K562 (cell line): ENCODE data around the gene MACROH2A2. TPM values are rescaled to one million over a fixed set of nuclear protein-coding genes. Genes with fewer than 3 reads are reported as not detected.

ENCODE experiments used
- ATAC-seq: fragments of 200-7000 bp; cut with Tn5 transposase; 3 replicates; pipeline ENCODE4 v1.9.1; 2020; ENCODE audit warnings: moderate library complexity
- BruUV-seq: library from RNA; stranded (reverse); fragments of 400-500 nt; replicated peaks from 2 replicates; lab custom pipeline; 2021; lab: Mats Ljungman, UMichigan
- CTCF ChIA-PET: fragments of 300-600 bp; formaldehyde crosslinking; extraction: SDS; loops from one replicate; lab custom pipeline; 2021; ENCODE audit warnings: low intra/inter-chr PET ratio; lab: Yijun Ruan, JAX
- POLR2A ChIA-PET: fragments of 300-600, 350-650 bp; sonication (Branson Sonifier 250); formaldehyde crosslinking; extraction: SDS; loops from one replicate; lab custom pipeline; 2021; ENCODE audit warnings: antibody characterized with exemption, inconsistent platforms; lab: Yijun Ruan, JAX
- DNase-seq, 4 experiments: peaks; one replicate each; pipeline versions ENCODE4 v3.0.0 to v3.0.0-alpha.2; 2011 to 2018; ENCODE audit warnings: low spot score in 3 of 4, mixed read lengths in 3 of 4; ENCODE audit errors: extremely low read depth in 1 of 4
- FAIRE-seq: peaks from 2 replicates; lab custom pipeline; 2011; peaks lifted over from hg19 to GRCh38; lab: Jason Lieb, UNC
- H2AFZ ChIP-seq: 2 replicates; pipeline ENCODE4 v1.6.0; 2011; ENCODE audit warnings: low read depth, low read length, control low read depth, inconsistent platforms
- H3K27ac ChIP-seq: fragments of 200-600 bp; 3 replicates; pipeline ENCODE4 v1.8.0; 2011; ENCODE audit warnings: low read depth, mild to moderate bottlenecking, control low read depth, inconsistent platforms, low read length, moderate library complexity, mixed read lengths; ENCODE audit errors: extremely low read depth
- H3K27me3 ChIP-seq, 2 experiments: fragments of 300-600 bp in 1 of 2; 2 replicates in 1 of 2; 3 replicates in 1 of 2; pipeline versions ENCODE4 v1.6.0 to v1.8.0; 2011; ENCODE audit warnings: inconsistent platforms in 2 of 2, low read length in 2 of 2, mild to moderate bottlenecking in 1 of 2, mixed read lengths in 1 of 2, moderate library complexity in 1 of 2; ENCODE audit not compliant: control insufficient read depth in 2 of 2, insufficient read depth in 2 of 2
- H3K36me3 ChIP-seq: fragments of 300-600 bp; 3 replicates; pipeline ENCODE4 v1.8.0; 2011; ENCODE audit warnings: mild to moderate bottlenecking, low read length, inconsistent platforms; ENCODE audit not compliant: control insufficient read depth, insufficient read depth
- H3K4me1 ChIP-seq, 2 experiments: fragments of 200-600 bp in 1 of 2; replicated peaks in 1 of 2; 2 replicates in 1 of 2; 3 replicates in 1 of 2; pipeline versions ENCODE4 v1.5.1 to v1.8.0; 2011; ENCODE audit warnings: inconsistent platforms in 2 of 2, low read length in 2 of 2, mild to moderate bottlenecking in 1 of 2, mixed read lengths in 1 of 2, moderate library complexity in 1 of 2; ENCODE audit not compliant: control insufficient read depth in 2 of 2, insufficient read depth in 2 of 2
- H3K4me2 ChIP-seq: 2 replicates; pipeline ENCODE4 v1.6.1; 2011; ENCODE audit warnings: low read length, control low read depth, inconsistent platforms, mixed read lengths; ENCODE audit not compliant: insufficient read depth
- H3K4me3 ChIP-seq: fragments of 200-600 bp; sonication (generic), shearing (Covaris generic); 2 replicates; pipeline ENCODE4 v1.5.1; 2016; ENCODE audit warnings: control low read depth, inconsistent platforms
- H3K79me2 ChIP-seq: fragments of 200-600 bp; 3 replicates; pipeline ENCODE4 v1.8.0; 2011; ENCODE audit warnings: low read length, inconsistent platforms; ENCODE audit not compliant: control insufficient read depth, insufficient read depth
- H3K9ac ChIP-seq, 2 experiments: 2 replicates each; pipeline versions ENCODE4 v1.6.0 to v1.6.1; 2011; ENCODE audit warnings: low read depth in 2 of 2, low read length in 2 of 2, control low read depth in 1 of 2, inconsistent platforms in 1 of 2, mild to moderate bottlenecking in 1 of 2, mixed read lengths in 1 of 2; ENCODE audit not compliant: insufficient read depth in 1 of 2
- H3K9me1 ChIP-seq: one replicate; pipeline ENCODE4 v1.6.0; 2011; ENCODE audit warnings: inconsistent platforms, mild to moderate bottlenecking, low read length, moderate library complexity; ENCODE audit not compliant: control insufficient read depth, insufficient read depth
- H3K9me3 ChIP-seq: replicated peaks from 2 replicates; pipeline ENCODE4 v1.5.1; 2011; ENCODE audit warnings: low read depth, low read length, inconsistent platforms; ENCODE audit not compliant: control insufficient read depth, insufficient read depth
- H4K20me1 ChIP-seq: replicated peaks from 2 replicates; pipeline ENCODE4 v1.6.1; 2011; ENCODE audit warnings: low read length, inconsistent platforms, mixed read lengths; ENCODE audit not compliant: control insufficient read depth, insufficient read depth
- GABPA ChIP-seq: fragments of 200-800 bp; sonication (Bioruptor generic); conservative IDR thresholded peaks from 2 replicates; pipeline ENCODE4 v1.6.1; 2016; ENCODE audit warnings: low read depth, missing genetic modification characterization, missing compliant biosample characterization
- PML ChIP-seq: IDR thresholded peaks from 2 replicates; pipeline ENCODE4 v1.6.1; 2012; ENCODE audit warnings: low read length, inconsistent platforms
- TFE3 ChIP-seq: fragments of 450-650 bp; formaldehyde crosslinking; IDR thresholded peaks from 2 replicates; pipeline ENCODE4 v1.4.0; 2020; ENCODE audit warnings: mild to moderate bottlenecking, mixed read lengths
- ZNF431 ChIP-seq: sonication (generic); formaldehyde crosslinking; IDR thresholded peaks from 2 replicates; pipeline ENCODE4 v1.8.0; 2022; ENCODE audit warnings: mild to moderate bottlenecking, missing genetic modification reagents
- WGBS: fragments of 100-300 bp; shearing (Covaris generic); methylation state at CpG from one replicate; pipeline ENCODE4 v1.1.6; 2016; ENCODE audit warnings: low coverage, mixed read lengths; ENCODE audit not compliant: insufficient coverage; ENCODE audit errors: missing lambda C conversion rate; 5-methylcytosine and 5-hydroxymethylcytosine counted together
- in situ Hi-C: fragments of 300-500 bp; cut with MboI; formaldehyde crosslinking; loops from 4 replicates; pipeline ENCODE4 v1.15.0; 2018; ENCODE audit warnings: inconsistent platforms, mixed read lengths
- intact Hi-C: fragments of 100-400 bp; cut with micrococcal nuclease; formaldehyde crosslinking; loops from 2 replicates; pipeline ENCODE4 v1.14.2; 2022
- polyA plus RNA-seq, 8 experiments: library from polyadenylated mRNA; depleted of rRNA in 4 of 8; stranded (reverse) in 5 of 8; unstranded in 3 of 8; fragments of >200 nt; fragmentation: Nextera tagmentation in 2 of 8; fragmentation: Illumina TruSeq in 1 of 8; extraction: Ambion mirVana in 2 of 8; extraction: Trizol in 1 of 8; gene quantifications; 2 replicates each; pipeline versions ENCODE4 v1.2.1 to v1.2.3, GENCODE V29; 2011 to 2014; ENCODE audit warnings: inconsistent platforms in 1 of 8, missing spikeins in 1 of 8
- total RNA-seq, 7 experiments: library from RNA; depleted of rRNA in 6 of 7; stranded (reverse); fragments of >200 nt in 6 of 7; fragmentation: Illumina TruSeq in 2 of 7; extraction: Trizol in 2 of 7; gene quantifications; 2 replicates each; pipeline versions ENCODE4 v1.2.1 to v1.2.3, GENCODE V29; 2011 to 2021; ENCODE audit warnings: low replicate concordance in 1 of 7
- TF ChIP-seq, protein P1 (sequence below), 2 experiments: IDR thresholded peaks in 1 of 2; conservative IDR thresholded peaks in 1 of 2; 2 replicates each; pipeline ENCODE4 v1.6.1; 2016; ENCODE audit warnings: low read depth in 2 of 2, mild to moderate bottlenecking in 1 of 2, missing compliant biosample characterization in 1 of 2, missing genetic modification characterization in 1 of 2, moderate library complexity in 1 of 2

Gene MACROH2A2
- total and polyA plus RNA-seq, 9 of the 15 experiments (the other 6 are each of a cell fraction or from before 2014, with no cell fraction given): 0.07 TPM; not detected in 8

GRCh38 chr10:70117646-70118045, 65.0 kb downstream of the MACROH2A2 start:
- 33% methylated on average over 10 of the region's 10 CpGs for WGBS
- intact Hi-C loops: loop anchor here (2.0 kb wide), 1 partner anchor 247 kb away; no protein-coding TSS in a partner anchor
- DNase-seq (no peak), ATAC-seq (no peak), FAIRE-seq (no peak)
- Histone ChIP-seq H3K27me3 (no peaks in the 10 kb centered on the region; a peak in 1 of 5 replicates), H3K4me3 (no peak overlapping the region), H3K9ac (peak overlapping the region in 1 of 2 experiments; percentile 61; a peak in 1 of 4 replicates), H3K36me3 (peaks cover 31% of the 10 kb centered on the region; the same call in 2 of the 3 replicates), H3K4me2 (no peak overlapping the region), H2AFZ (0 out of 2 replicates have a peak overlapping the region, but pooled peaks have one; percentile 7), H3K27ac (no peak overlapping the region), H3K9me1 (peaks cover 4% of the 10 kb centered on the region), H3K9me3 (no peaks in the 10 kb centered on the region), H3K79me2 (no peaks in the 10 kb centered on the region), H3K4me1 (peaks cover 3% of the 10 kb centered on the region in 2 experiments; a peak in 2 of 5 replicates), H4K20me1 (peaks cover 10% of the 10 kb centered on the region)
- BruUV-seq: no TSS peak
- POLR2A ChIA-PET: interaction anchor here (1.4 kb wide), 1 partner anchor 9 kb away, joined by 3 read pairs; no protein-coding TSS in a partner anchor
- CTCF ChIA-PET: no interaction called here
- in situ Hi-C loops: no loop called here
- TF ChIP-seq, protein P1, sequence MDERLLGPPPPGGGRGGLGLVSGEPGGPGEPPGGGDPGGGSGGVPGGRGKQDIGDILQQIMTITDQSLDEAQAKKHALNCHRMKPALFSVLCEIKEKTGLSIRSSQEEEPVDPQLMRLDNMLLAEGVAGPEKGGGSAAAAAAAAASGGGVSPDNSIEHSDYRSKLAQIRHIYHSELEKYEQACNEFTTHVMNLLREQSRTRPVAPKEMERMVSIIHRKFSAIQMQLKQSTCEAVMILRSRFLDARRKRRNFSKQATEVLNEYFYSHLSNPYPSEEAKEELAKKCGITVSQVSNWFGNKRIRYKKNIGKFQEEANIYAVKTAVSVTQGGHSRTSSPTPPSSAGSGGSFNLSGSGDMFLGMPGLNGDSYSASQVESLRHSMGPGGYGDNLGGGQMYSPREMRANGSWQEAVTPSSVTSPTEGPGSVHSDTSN (CRISPR knock-in tag; IDR thresholded peaks at IDR 0.05; ENCODE audit: low read depth): no peak
- TF ChIP-seq, protein P1 (tag; conservative IDR thresholded peaks at IDR 0.05; ENCODE audit: low read depth): no peak
- TF ChIP-seq TFE3 (CRISPR knock-in tag): no peak
- TF ChIP-seq ZNF431 (CRISPR knock-in tag): no peak
- peak; percentile 40; the same call in 1 of the 2 replicates for TF ChIP-seq GABPA
- TF ChIP-seq PML: no peak
- TF ChIP-seq, all 486 proteins: peak for 1
